Gastroesophageal sphincter (tissue), 2 donors: Measurements from ENCODE around the gene TMEM132E.

Experiments
- POLR2A ChIP-seq, 2 donors: fragments of 450-650 bp; IDR thresholded peaks; one replicate each; pipeline ENCODE4 v1.6.1; 2017; ENCODE audit warnings: antibody characterized with exemption in 2 of 2, mild to moderate bottlenecking in 2 of 2, moderate library complexity in 1 of 2
- POLR2AphosphoS5 ChIP-seq: sonication (generic); formaldehyde crosslinking; IDR thresholded peaks from one replicate; pipeline ENCODE4 v1.6.1; 2017; ENCODE audit warnings: antibody characterized with exemption

- TF ChIP-seq POLR2AphosphoS5 (no peak), POLR2A (IDR thresholded peaks at IDR 0.05) (no peak)
These were observed 65.7 kb downstream of the TMEM132E start for GRCh38 chr17:34644941-34645550.
